GM23338 (cell line): ENCODE results near the gene STPG4. TPM values are rescaled to one million over a fixed set of nuclear protein-coding genes. Genes with fewer than 3 reads are reported as not detected.

Experiments
- ATAC-seq: fragments of 200-7000 bp; cut with Tn5 transposase; 3 replicates; pipeline ENCODE4 v1.9.1; 2020
- DNase-seq: peaks from one replicate; pipeline ENCODE4 v3.0.0-alpha.2; 2015; ENCODE audit warnings: low spot score
- H2AFZ ChIP-seq: fragments of 200-600 bp; sonication (generic); 2 replicates; pipeline ENCODE4 v1.8.0; 2016; ENCODE audit warnings: antibody characterized with exemption, mild to moderate bottlenecking, moderate library complexity
- H3F3A ChIP-seq: fragments of 200-600 bp; sonication (generic); replicated peaks from 2 replicates; pipeline ENCODE4 v1.8.0; 2017; ENCODE audit warnings: antibody characterized with exemption, mixed run types, low read depth
- H3K27ac ChIP-seq: fragments of 200-600 bp; sonication (generic); 2 replicates; pipeline ENCODE4 v1.6.1; 2016; ENCODE audit warnings: low read depth
- H3K27me3 ChIP-seq: fragments of 200-600 bp; sonication (generic); 2 replicates; pipeline ENCODE4 v1.8.0; 2016; ENCODE audit warnings: mild to moderate bottlenecking, mixed run types, moderate library complexity; ENCODE audit not compliant: insufficient read depth
- H3K36me3 ChIP-seq: fragments of 200-600 bp; sonication (generic); 2 replicates; pipeline ENCODE4 v1.8.0; 2016; ENCODE audit warnings: mild to moderate bottlenecking; ENCODE audit not compliant: insufficient read depth
- H3K4me1 ChIP-seq: fragments of 200-600 bp; sonication (generic); 2 replicates; pipeline ENCODE4 v1.8.0; 2016; ENCODE audit warnings: mild to moderate bottlenecking, moderate library complexity; ENCODE audit not compliant: insufficient read depth
- H3K4me2 ChIP-seq: fragments of 200-600 bp; sonication (generic); 2 replicates; pipeline ENCODE4 v1.7.1; 2017; ENCODE audit warnings: mixed run types
- H3K4me3 ChIP-seq: fragments of 200-600 bp; sonication (generic); 2 replicates; pipeline ENCODE4 v1.6.1; 2016; ENCODE audit warnings: mixed run types
- H3K79me2 ChIP-seq: fragments of 200-600 bp; sonication (generic); replicated peaks from 2 replicates; pipeline ENCODE4 v1.8.0; 2017; ENCODE audit warnings: mild to moderate bottlenecking; ENCODE audit not compliant: insufficient read depth
- H3K9me2 ChIP-seq: fragments of 200-600 bp; sonication (generic); 2 replicates; pipeline ENCODE4 v1.8.0; 2017; ENCODE audit not compliant: insufficient read depth
- H4K20me1 ChIP-seq: fragments of 200-600 bp; sonication (generic); replicated peaks from 2 replicates; pipeline ENCODE4 v1.8.0; 2017; ENCODE audit warnings: mild to moderate bottlenecking; ENCODE audit not compliant: insufficient read depth
- H3K27ac Mint-ChIP-seq: 2 replicates; pipeline ENCODE4 v1.8.0; 2020; ENCODE audit warnings: inconsistent platforms, mild to moderate bottlenecking, moderate library complexity, mixed read lengths
- H3K27me3 Mint-ChIP-seq: 3 replicates; pipeline ENCODE4 v1.8.0; 2022; ENCODE audit warnings: low read depth, mild to moderate bottlenecking, moderate library complexity, mixed read lengths, inconsistent platforms; ENCODE audit not compliant: insufficient read depth, poor library complexity
- H3K36me3 Mint-ChIP-seq: 3 replicates; pipeline ENCODE4 v1.8.0; 2021; ENCODE audit warnings: low read depth, mild to moderate bottlenecking, inconsistent platforms, moderate library complexity, mixed read lengths
- H3K4me1 Mint-ChIP-seq: 3 replicates; pipeline ENCODE4 v1.8.0; 2020; ENCODE audit warnings: mild to moderate bottlenecking, inconsistent platforms, mixed read lengths
- H3K4me3 Mint-ChIP-seq: 3 replicates; pipeline ENCODE4 v1.8.0; 2021; ENCODE audit warnings: moderate library complexity, mild to moderate bottlenecking, inconsistent platforms, mixed read lengths
- H3K9me3 Mint-ChIP-seq: 3 replicates; pipeline ENCODE4 v1.8.0; 2020; ENCODE audit warnings: moderate library complexity, mild to moderate bottlenecking, inconsistent platforms, mixed read lengths
- CREB1 ChIP-seq: fragments of 250-450 bp; sonication (Bioruptor Pico); IDR thresholded peaks from 2 replicates; pipeline ENCODE4 v1.5.0; 2020; ENCODE audit warnings: low read depth, mild to moderate bottlenecking, moderate library complexity
- CTCF ChIP-seq, 2 experiments: fragments of 200-600 bp in 1 of 2; sonication (generic) in 1 of 2; conservative IDR thresholded peaks; 2 replicates each; pipeline versions ENCODE4 v1.5.1 to v1.6.1; 2016 to 2017; ENCODE audit warnings: antibody characterized with exemption in 2 of 2, low read depth in 2 of 2, mild to moderate bottlenecking in 2 of 2, moderate library complexity in 1 of 2
- EZH2phosphoT487 ChIP-seq: fragments of 200-600 bp; sonication (generic); IDR thresholded peaks from one replicate; pipeline ENCODE4 v1.8.1; 2018; ENCODE audit warnings: antibody characterized with exemption; ENCODE audit not compliant: unreplicated experiment
- REST ChIP-seq: IDR thresholded peaks from one replicate; pipeline ENCODE4 v1.6.1; 2018; ENCODE audit warnings: antibody characterized with exemption; ENCODE audit not compliant: unreplicated experiment
- ZNF331 ChIP-seq: fragments of 250-450 bp; sonication (Bioruptor Pico); IDR thresholded peaks from 2 replicates; pipeline ENCODE4 v1.5.0; 2020; ENCODE audit warnings: low read depth, mild to moderate bottlenecking, moderate library complexity
- polyA plus RNA-seq: library from polyadenylated mRNA; unstranded; fragments of >200 nt; fragmentation: Nextera tagmentation; extraction: Ambion mirVana; gene quantifications from 2 replicates; pipeline ENCODE4 v1.2.1, GENCODE V29; 2016
- total RNA-seq: library from RNA; depleted of rRNA; stranded (reverse); fragments of >200 nt; shearing (Covaris generic); gene quantifications from 2 replicates; pipeline ENCODE4 v1.2.3, GENCODE V29; 2014

Gene STPG4
- total and polyA plus RNA-seq, 2 experiments from 2014 or later = 0.28 TPM; not detected in 1

- H3K36me3 Mint-ChIP-seq = no peaks in the 10 kb centered on the region
- no peaks in the 10 kb centered on the region for H4K20me1 ChIP-seq
- H3F3A ChIP-seq = no peaks in the 10 kb centered on the region
- peaks cover 6% of the 10 kb centered on the region for H3K27me3 Mint-ChIP-seq
- no peaks in the 10 kb centered on the region for H3K36me3 ChIP-seq
- H3K9me3 Mint-ChIP-seq = no peaks in the 10 kb centered on the region
- peaks cover 32% of the 10 kb centered on the region for H3K4me1 Mint-ChIP-seq
- peaks cover 18% of the 10 kb centered on the region; the same call in 1 of the 2 replicates for H3K4me1 ChIP-seq
- H3K4me3 Mint-ChIP-seq = no peak overlapping the region
- H3K27ac ChIP-seq = no peak overlapping the region
- no peak for DNase-seq
- no peaks in the 10 kb centered on the region for H3K27me3 ChIP-seq
- no peak overlapping the region for H3K4me2 ChIP-seq
- no peaks in the 10 kb centered on the region for H3K9me2 ChIP-seq
- TF ChIP-seq ZNF331 (CRISPR knock-in tag) = no peak
- no peak for TF ChIP-seq CTCF (conservative IDR thresholded peaks at IDR 0.05; ENCODE audit: low read depth in 2 of 2)
- TF ChIP-seq REST = no peak
- TF ChIP-seq EZH2phosphoT487 = no peak
- H3K79me2 ChIP-seq = no peaks in the 10 kb centered on the region
- ATAC-seq = no peak
- H2AFZ ChIP-seq = no peak overlapping the region
- H3K27ac Mint-ChIP-seq = no peak overlapping the region
- no peak overlapping the region for H3K4me3 ChIP-seq
Observed at GRCh38 chr2:47054868-47055267, 100.2 kb downstream of the STPG4 start.

GRCh38 chr2:47054036-47054555 lies 101.0 kb downstream of the STPG4 start:
- Mint-ChIP-seq H3K9me3 (no peaks in the 10 kb centered on the region), H3K27me3 (peaks cover 6% of the 10 kb centered on the region), H3K4me3 (no peak overlapping the region), H3K27ac (no peak overlapping the region), H3K36me3 (no peaks in the 10 kb centered on the region), H3K4me1 (peaks cover 37% of the 10 kb centered on the region)
- Histone ChIP-seq H3K79me2 (no peaks in the 10 kb centered on the region), H3K9me2 (no peaks in the 10 kb centered on the region), H3K27ac (no peak overlapping the region), H3K27me3 (no peaks in the 10 kb centered on the region), H2AFZ (no peak overlapping the region), H3K4me2 (no peak overlapping the region), H3K36me3 (no peaks in the 10 kb centered on the region), H3K4me3 (no peak overlapping the region), H3K4me1 (peaks cover 18% of the 10 kb centered on the region; the same call in 1 of the 2 replicates), H4K20me1 (no peaks in the 10 kb centered on the region), H3F3A (no peaks in the 10 kb centered on the region)
- ATAC-seq = no peak
- TF ChIP-seq CREB1 = no peak
- no peak for DNase-seq
